Raji (cell line): Measurements from ENCODE around the gene ITGA7.

Experiments used
- POLR2A ChIP-seq: IDR thresholded peaks from 2 replicates; pipeline ENCODE4 v1.6.1; 2011; ENCODE audit warnings: low read depth, low read length, control low read depth; ENCODE audit not compliant: insufficient read depth

ITGA7 gene

DNA sequence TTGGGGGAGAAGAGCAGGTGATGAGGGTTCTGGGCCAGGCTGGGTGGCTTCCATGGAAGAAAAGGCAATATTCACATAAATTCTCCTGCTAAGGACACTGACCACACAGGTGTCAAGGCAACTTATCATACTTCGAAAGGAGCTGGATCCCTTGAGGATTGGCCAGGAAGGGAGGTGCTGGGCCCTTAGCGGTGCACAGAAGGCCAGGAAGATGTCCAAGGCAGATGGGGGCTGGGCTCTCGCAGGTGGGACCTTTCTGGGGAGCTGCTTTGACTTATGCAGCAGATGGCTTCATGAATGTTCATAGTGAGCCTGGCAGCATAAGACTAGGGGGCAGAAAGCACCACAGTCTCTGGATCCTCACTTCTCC, 17.2 kb upstream of the ITGA7 start:
- no peak for TF ChIP-seq POLR2A

GRCh38 chr12:55724226-55724939, 16.7 kb upstream of the ITGA7 start:
- TF ChIP-seq POLR2A, result no peak

DNA sequence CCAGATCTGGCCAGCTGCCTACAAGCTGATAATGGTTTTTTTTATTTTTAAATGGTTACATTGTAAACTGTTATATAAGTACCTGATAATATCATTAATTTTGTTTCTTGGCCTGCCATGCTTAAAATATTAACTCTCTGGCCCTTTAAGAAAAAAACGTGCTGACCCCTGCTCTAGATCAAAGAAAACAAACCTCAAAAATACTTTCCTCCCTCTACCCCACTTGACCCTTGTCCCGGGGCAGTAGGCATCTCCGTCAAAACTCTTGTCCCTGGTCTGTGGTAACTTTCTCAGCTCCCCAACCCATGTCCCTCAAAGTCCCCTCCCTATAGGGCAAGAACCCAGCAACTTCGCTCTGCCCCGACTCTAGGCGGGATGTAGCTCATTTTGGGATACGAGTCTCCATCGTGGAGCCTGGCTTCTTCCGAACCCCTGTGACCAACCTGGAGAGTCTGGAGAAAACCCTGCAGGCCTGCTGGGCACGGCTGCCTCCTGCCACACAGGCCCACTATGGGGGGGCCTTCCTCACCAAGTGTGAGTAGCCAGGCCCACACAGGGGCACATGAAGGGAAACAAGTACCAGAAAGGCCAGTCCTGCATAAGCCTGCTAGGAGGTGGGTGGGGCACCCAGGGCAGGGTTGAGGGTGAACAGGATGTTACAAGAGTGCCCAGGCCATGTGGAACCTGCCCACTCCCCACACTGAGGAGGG, 16.0 kb upstream of the ITGA7 start:
- TF ChIP-seq POLR2A, result no peak

DNA sequence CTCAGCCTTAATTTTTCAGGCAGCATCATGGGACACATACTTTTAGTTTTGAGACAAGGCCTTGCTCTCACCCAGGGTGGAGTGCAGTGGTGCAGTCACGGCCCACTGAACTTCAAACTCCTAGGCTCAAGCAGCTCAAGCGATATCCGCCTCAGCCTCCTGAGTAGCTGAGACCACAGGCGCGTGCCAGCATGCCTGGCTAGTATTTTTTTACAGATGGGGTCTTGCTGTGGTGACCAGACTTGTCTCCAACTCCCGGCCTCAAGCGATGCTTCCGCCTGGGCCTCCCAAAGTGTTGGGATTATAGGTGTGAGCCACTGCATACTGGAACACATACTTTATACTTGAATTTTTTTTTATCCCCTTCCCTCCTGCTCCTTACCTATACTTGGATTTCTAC, 15.2 kb upstream of the ITGA7 start:
- no peak for TF ChIP-seq POLR2A

- 0 out of 2 replicates have a peak, but pooled peaks have one; percentile 10 for TF ChIP-seq POLR2A
Observed at GRCh38 chr12:55721601-55722213, 14.0 kb upstream of the ITGA7 start.

GRCh38 chr12:55720894-55721444, 13.3 kb upstream of the ITGA7 start:
- no peak for TF ChIP-seq POLR2A

DNA sequence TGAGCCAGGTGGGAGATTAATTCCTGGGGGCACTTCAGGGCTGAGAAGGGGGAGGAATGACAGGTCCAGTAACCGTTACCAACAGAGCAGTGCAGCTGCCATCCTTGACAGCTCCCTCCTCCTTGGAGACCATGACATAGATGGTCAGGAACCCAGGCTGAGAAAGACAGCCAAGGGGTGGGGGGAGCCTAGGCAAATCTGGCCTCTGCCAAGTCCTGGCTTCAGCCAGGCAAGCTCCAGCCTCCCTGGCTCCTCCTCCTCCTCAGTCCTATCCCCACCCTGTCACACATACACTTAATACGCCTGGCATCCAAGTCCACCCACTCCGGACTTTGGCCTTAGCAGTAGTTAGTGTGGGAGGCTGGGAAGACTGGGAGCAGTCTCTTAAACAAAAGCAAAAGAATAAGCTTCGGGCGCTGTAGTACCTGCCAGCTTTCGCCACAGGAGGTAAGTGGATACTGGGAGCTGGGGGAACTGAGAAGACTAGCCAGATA, 12.4 kb upstream of the ITGA7 start, which contains the start of gene RDH5:
RDH5 (plus strand) TSS at position 323 of the 494 bp plus-strand sequence. CDS start 792 bp downstream, outside the sequence.
- no peak for TF ChIP-seq POLR2A

DNA sequence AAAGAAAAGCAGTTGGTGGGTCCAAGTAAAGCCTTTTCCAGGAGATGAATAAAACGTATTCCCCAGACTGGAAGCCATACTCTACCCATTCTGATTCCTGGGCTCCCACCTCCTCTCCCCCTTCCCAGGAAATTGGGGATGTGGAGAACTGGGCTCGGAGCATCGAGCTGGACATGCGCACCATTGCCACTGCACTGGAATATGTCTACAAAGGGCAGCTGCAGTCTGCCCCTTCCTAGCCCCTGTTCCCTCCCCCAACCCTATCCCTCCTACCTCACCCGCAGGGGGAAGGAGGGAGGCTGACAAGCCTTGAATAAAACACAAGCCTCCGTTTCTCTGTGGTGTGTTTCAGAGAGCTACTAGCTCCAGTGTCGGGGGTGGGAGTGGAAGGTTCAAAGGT, 11.7 kb upstream of the ITGA7 start:
- no peak for TF ChIP-seq POLR2A

- TF ChIP-seq POLR2A, result no peak
Observed at GRCh38 chr12:55718624-55719275, 11.0 kb upstream of the ITGA7 start.

DNA sequence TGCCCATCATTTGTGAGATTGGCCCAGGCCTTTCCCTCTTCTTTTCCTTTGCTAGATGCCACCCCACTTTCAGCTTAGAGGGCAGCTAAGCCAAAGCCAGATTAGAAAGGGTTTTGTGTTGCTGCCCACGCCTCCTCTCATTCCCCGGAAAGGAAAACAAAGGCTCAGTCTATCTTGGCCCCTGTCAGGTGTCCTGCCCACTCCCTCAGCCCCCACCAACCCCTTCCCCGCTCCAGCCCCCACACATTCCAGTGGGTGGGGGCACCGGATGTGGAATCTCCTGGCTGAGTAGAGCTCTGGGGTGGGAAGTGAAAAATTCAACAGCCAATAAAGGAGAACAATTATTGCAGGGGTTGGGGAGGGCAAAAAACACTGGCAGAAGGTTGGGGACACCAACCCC, 10.3 kb upstream of the ITGA7 start:
- no peak for TF ChIP-seq POLR2A

DNA sequence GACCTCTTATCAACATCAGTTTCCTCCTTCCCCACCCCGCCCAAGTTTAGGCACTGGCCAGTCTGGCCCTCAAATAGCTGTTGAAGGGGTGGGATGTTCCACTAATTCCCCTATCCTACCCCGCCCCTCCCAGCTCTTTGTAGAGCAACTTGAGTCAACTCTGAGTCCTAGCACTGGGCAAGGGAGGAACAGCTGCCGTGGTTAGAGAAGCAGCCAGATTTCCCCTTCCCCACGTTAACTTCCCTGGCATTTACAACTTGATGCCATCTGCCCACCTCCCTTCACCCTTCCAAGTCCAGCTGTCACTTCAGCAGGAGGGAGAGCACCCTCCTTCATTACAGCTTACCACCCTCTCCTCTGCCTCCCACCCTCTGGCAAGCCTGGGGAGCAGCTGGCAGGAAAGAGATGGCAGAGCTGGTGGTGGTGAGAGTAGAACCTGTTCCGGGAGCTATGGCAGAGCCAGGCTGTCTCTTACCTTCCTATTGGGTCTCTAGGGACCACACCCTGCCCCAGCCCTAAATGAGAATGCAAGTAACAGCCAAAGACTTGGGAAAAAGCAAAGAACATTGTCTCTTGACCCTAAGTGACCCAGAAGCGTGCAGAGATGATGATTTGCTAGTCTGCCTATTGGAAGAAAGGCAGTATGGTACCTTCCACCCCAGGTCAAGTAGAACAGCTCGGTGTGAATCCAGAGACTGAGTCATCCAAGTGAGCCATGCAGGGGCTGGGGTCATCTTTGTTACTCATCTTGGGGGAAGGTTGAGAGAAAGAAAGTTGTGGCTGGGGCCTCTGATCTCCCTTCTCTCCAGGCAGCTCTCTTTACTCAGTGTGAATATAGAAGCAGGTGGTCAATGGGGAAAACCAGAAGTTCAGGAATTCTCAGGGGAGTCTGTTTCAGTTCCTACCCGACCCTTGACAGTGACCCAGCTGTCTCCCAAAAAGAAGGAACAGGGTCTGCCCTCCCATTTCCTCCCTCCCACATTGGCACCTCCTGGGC, 9.6 kb upstream of the ITGA7 start:
- no peak for TF ChIP-seq POLR2A

GRCh38 chr12:55716582-55716957, 8.9 kb upstream of the ITGA7 start:
- TF ChIP-seq POLR2A, result 0 out of 2 replicates have a peak, but pooled peaks have one; percentile 32

DNA sequence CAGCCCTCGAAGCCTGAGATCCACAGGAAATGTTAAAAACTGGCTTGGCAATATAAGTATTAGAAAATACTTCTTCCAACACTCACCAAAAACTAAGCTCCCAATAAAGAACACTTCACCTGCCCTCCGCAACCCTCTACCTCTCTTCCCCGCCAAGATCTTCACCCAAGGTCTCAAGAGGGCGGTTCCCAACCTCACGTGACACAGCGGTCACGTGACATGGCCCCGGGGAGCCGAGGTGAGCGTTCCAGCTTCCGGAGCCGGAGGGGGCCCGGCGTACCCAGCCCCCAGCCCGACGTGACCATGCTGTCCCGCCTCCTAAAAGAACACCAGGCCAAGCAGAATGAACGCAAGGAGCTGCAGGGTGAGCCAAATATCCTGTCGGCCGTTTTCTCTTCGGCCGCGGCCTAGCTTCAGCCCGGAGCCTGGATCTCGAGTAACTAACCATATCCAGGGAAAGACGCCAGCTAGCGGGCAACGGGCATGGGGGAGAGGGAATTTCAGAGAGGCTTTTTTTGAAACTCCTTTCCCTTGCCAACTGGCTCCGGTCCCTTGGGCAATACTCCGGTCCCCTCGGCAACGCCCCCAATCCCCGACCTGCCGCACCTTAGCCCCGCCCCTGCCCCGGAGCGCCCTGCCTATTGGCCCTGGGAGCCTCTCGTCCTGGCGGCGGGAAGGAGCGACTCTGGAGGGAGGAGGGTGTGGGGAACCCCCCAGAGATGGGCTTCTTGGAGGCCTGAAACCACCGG, 8.3 kb upstream of the ITGA7 start, which contains the start of gene BLOC1S1:
BLOC1S1 (plus strand) TSS at position 214 of the 749 bp plus-strand sequence; CDS start at position 220, 6 bp downstream.
- peak; percentile 72 for TF ChIP-seq POLR2A
